ENCODE data around the gene ATP11A.

DNA sequence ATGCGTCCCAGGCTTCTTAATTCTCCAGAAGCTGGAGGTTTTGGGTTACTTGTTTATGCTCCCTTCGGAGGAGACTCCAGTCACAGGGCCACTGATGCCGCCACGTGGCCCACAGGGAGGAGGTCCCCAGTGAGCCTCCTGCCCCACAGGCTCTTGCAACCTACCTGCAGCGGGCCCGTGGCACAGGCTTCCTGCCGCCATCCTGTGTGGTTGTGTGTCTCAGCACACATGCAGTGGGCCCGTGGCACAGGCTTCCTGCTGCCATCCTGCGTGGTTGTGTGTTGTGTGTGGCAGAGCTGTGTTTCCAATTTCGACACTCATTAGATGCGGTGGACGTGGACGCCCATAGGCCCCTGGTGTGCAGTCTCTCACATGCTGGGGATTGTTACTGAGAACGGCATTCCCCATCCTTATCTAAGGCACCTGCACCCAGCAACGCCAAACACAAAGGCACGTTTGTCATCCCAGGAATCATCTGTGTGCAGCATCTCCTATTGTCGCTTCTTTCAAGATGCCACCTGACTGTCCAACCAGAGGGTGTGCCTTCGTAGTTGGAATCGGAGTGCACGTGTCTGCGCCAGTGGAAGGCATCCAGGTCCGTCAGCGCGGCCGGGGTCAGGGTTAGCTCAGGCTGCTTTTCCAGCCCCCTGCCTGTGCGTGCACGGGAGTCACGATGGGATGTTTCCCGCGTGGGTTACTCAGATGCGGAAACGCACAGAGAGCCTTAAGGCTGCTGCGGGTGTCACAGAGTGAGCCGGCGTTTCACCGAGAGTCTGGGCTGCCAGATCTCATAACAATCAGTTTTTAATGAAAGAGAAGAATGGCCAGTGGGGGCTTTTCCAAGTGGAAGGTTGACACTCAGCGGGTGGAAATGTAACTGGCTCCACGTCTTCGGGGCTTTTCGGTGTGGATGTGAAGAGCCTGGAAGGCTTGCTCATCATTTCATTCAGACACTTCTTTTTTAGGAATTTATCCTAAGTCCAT lies 119.8 kb downstream of the ATP11A start:
- TF ChIP-seq, protein P1, sequence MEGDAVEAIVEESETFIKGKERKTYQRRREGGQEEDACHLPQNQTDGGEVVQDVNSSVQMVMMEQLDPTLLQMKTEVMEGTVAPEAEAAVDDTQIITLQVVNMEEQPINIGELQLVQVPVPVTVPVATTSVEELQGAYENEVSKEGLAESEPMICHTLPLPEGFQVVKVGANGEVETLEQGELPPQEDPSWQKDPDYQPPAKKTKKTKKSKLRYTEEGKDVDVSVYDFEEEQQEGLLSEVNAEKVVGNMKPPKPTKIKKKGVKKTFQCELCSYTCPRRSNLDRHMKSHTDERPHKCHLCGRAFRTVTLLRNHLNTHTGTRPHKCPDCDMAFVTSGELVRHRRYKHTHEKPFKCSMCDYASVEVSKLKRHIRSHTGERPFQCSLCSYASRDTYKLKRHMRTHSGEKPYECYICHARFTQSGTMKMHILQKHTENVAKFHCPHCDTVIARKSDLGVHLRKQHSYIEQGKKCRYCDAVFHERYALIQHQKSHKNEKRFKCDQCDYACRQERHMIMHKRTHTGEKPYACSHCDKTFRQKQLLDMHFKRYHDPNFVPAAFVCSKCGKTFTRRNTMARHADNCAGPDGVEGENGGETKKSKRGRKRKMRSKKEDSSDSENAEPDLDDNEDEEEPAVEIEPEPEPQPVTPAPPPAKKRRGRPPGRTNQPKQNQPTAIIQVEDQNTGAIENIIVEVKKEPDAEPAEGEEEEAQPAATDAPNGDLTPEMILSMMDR (IDR thresholded peaks at IDR 0.05 in 8 of 11, conservative IDR thresholded peaks at IDR 0.05 in 3 of 11): no peak
- no peak for TF ChIP-seq POLR2AphosphoS5 (IDR thresholded peaks at IDR 0.05)
